NCI-H2029 (cell line): ENCODE results near the gene PES1.
"Not testable (repeated sequence)": the region's sequence is repeated elsewhere in the genome, so short reads cannot be mapped to it uniquely, and the experiment has no call there.

ENCODE experiments used
- DNase-seq: peaks from one replicate; lab custom pipeline; 2025; lab: John Stamatoyannopoulos, UW

Gene PES1

GRCh38 chr22:30574095-30574981, 17.4 kb downstream of the PES1 start, which contains the start of gene GAL3ST1:
GAL3ST1 (minus strand) TSS chr22:30574665; CDS start chr22:30557392, 17,273 bp downstream.
- no peak for DNase-seq

DNA sequence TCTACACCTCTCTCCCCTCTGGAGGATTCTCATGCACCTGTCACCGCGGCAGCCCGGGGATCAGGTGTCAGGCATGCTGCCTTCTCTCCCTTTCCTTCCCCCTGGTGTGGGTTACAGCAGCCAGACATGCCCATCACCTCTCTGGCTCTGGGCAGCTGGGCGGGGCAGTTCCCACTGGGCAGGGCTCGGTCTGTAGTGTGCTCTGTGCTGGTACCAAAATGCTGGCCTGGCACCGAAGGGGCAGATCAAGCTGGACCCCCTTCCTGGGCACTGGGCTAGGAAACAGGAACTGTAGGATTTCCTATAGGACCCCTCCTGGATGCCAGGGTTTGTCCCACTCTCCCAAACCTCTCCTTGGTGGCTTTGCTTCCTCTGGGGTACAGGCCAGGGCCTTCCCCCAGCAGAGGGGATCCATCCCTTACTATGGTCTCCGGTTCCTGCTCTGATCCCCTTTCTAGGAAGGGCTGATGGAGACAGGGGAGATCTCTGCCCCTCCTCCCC, 18.1 kb downstream of the PES1 start:
- no peak for DNase-seq

DNA sequence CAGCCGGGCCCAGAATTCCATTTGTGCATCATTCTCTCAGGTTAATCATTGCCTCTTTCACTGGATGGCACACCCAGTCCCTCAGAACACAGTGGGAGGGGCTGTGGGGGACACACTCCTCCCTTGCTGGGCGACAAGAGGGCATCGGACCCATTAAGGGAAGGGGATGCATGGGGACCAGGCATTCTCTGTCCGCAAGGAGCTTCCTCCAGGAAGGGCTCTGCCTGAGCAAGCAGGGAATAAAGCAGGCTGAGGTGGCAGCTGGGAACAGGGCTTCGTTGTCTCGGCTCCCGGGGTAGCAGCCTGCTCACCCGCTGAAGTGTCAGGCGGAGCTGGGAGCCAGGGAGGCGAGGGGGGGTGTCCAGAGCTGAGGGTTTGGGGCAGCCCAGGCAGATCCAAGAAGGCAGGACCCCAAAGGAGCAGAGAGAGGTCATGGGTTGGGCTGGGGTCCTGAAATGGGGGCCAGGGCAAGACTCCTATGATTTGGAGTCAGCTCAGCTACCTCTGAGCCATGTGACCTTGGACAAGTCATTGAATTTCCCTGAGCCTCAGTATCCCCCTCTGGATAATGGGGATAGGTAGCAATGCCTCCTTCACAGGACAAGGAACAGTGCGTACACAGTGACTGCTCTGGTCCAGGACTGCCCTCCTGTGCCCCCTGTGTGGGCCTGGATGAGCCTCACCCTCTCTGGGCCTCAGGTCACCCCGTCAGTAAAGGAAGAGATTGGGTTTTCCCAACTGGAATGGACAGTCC, 18.7 kb downstream of the PES1 start:
- no peak for DNase-seq

- no peak for DNase-seq
Observed at GRCh38 chr22:30572210-30572609, 19.5 kb downstream of the PES1 start.

DNA sequence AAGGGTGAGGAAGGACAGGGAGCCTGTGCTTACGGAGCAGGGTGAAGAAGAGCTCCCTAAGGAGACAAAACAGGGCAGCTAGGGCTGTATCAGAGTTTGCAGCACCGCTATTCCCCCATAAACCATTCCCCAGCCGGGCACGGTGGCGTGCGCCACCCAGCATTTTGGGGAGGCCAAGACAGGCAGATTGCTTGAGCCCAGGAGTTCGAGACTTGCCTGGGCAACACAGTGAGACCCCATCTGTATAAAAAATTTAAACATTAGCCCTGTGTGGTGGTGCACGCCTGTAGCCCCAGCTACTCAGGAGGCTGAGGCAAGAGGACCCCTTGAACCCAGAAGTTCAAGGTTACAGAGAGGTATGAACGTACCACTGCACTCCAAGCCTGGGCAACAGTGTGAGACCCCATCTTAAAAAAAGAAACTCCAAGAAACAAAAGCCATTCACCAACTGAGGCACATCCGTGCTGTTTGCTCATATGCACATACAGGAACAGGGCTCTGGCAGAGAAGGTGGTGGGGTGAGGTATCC, 22.0 kb downstream of the PES1 start:
- DNase-seq, result no peak

DNA sequence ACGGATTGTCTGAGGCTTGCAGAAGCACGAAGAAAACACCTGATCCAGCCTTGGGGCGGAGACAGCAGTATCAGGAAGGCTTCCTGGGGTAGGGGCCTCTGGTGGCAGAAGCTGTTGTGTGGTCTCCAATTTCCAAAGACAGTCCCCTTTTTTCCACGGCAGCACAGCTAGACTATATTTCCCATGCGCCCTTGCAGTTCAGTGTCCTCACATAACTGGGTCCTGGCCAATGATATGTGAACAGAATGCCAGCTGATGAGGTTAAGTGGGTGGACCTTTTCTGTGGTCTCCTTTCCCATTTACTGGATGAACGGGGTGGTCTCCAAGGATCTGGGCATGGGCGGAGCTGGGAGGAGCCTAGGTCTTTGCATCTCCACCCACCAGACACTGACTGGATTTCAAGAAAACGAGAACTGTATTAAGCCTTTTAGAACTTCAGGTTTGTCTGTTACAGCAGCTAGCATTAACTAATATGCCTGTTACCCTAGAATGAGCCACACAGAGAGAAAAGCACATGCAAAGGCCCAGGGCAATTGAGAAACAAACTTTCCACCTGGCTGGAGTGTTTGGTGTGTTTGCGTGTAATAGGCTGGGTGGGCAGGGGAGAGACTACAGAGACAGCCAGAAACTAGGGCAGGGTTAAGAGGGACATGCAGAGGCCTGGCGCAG, 23.4 kb downstream of the PES1 start:
- no peak for DNase-seq

DNA sequence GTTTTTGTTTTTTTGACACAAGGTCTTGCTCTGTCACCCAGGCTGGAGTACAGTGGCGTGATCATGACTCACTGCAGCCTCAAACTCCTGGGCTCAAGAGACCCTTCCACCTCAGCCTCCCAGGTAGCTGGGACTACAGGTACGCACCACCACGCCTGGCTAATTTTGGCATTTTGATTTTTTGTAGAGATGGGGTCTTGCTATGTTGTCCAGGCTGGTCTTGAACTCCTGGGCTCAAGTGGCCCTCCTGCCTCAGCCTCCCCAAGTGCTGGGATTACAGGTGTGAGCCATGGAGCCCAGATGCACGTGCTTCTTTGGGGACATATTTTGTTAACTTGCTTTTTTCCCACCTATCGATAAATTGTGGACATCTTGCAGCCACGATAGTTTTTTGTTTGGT, 24.4 kb downstream of the PES1 start:
- DNase-seq, result not testable (repeated sequence)

GRCh38 chr22:30566125-30566524, 25.6 kb downstream of the PES1 start:
- DNase-seq, result no peak

DNA sequence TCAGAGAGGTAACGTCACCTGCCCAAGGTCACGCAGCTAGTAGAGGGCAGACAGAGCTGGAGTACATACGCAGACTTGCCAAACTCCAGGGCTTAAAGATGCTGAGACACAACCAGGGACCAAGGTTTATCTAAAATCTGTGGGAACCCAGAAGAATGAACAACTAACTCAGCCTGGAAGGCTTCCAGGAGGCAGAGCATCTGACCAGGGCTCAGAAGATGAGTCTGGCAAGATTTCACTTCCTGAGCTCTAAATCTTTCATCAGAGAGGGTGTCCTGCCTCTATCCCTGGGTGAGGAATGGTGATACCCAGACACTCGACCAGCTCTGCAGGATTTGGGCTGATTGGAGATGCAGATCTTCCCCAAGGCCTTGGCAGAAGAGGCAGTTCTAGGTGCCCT, 26.4 kb downstream of the PES1 start:
- DNase-seq, result no peak

DNA sequence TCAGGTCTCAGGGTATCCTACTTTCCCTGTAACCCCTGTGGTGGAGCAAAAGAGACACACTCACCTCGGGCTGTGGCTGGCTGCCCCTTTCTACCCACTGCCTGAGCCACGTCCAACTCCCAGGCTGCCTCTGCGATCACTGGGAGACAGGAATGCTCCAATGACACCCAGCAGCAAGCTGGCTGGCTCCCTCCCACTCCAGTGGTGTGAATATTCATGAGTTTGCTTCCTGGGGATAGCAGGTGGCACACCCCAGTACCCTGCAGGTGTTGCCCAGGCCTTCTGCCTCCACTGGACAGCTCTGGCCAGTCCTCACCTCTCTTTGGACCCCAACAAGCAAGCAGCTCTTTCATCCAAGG, 27.0 kb downstream of the PES1 start:
- DNase-seq, result no peak

- DNase-seq, result no peak
Observed at GRCh38 chr22:30564045-30564760, 27.5 kb downstream of the PES1 start.

GRCh38 chr22:30562366-30562765, 29.3 kb downstream of the PES1 start:
- no peak for DNase-seq

GRCh38 chr22:30561402-30562189, 30.1 kb downstream of the PES1 start:
- DNase-seq, result no peak

GRCh38 chr22:30560643-30561202, 31.0 kb downstream of the PES1 start:
- DNase-seq, result not testable (repeated sequence)

- no peak for DNase-seq
Observed at GRCh38 chr22:30559889-30560288, 31.8 kb downstream of the PES1 start.

GRCh38 chr22:30557243-30557642, 34.5 kb downstream of the PES1 start:
- no peak for DNase-seq

DNA sequence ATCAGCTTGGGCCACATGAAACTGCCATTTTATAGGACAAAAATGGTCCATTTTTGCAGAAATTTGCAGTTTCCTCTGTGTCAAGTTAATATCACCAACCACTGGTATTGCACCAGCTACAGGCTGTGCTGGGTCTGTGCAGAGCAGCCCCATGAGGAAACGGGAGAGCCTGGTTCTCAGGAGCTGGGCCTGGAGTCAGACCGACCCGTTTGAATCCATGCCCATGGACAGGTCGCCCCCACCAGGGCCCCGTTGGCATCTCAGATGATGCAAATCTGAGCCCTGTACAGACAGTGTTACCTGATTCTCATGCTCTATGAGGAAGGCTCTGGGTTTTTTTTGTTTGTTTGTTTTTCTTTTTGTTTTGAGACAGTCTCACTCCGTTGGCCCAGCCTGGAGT, 35.3 kb downstream of the PES1 start:
- no peak for DNase-seq

DNA sequence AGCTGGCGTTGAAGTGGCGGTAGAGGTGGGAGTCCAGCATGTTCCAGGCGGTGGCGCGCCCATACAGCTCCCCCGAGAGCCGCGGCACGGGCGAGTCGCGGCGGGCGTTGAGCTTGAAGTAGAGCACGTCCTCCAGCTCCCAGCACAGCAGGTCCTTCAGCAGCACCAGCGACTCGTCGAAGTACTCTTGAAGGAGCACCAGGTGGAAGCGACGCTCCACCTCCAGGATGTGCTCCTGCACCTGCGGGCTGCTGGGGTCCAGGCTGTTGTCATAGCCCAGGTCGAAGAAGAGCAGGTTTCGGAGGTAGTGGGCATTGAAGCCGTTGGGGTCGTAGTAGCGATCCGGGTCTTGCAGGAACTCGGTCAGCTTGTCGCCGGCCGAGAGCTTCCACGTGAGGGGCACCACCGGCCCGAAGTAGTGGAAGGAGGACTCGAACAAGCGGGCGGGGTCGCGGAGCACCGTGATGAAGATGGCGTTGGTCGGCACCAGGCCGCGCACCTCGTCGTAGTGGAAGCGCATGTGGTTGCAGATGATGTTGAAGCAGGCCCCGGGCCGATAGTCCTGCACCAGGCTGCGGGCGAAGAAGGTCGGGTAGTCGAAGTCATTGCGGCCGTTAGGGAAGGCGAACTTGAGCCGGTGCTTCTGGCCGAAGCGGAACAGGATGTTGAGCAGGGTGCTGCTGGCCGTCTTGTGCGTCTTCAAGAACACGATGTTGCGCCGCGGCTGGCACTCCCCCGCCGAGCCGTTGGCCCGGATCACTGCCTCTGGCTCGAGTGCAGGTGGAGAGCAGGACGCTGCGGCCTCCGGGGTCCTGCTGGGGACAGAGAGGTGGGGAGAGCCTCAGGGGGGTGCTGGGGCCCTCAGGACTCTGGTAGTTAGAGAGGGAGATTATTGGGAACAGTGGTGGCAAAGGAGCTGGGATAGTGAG, 36.2 kb downstream of the PES1 start:
- DNase-seq, result no peak

DNA sequence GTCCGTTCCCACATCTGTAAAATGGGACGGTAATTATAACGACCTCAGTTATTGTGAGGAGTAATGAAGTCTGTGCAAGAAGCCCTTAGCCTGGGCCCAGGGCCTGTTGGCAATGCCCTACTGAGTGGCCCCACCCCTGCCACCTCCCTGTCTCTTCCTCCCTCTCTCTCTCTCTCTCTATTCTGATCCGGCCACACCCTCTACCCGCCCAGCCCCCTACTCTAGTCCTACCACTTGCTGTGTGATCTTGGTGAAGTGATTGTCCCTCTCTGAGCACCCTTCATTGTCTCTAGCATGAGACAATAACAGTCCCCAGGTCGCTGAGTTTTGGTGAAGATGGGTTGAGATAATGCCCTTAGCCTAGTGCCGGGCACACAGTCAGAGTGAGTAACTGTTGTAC, 37.7 kb downstream of the PES1 start:
- no peak for DNase-seq
